Measurements from ENCODE around the gene PCDH9. TPM values are rescaled to one million over a fixed set of nuclear protein-coding genes. Genes with fewer than 3 reads are reported as not detected.

PCDH9 gene
- total and polyA plus RNA-seq, 10 of the 15 experiments (the other 5 are each of a cell fraction or from before 2014, with no cell fraction given) = 0.02 to 2.3 (median 0.05) TPM; not detected in 1

GRCh38 chr13:66778461-66778860 lies 451.7 kb downstream of the PCDH9 start:
- Histone ChIP-seq H3K9me3 (replicated peaks; ENCODE audit: control insufficient read depth, insufficient read depth, low read length) (no peaks in the 10 kb centered on the region), H3K27ac (ENCODE audit: control insufficient read depth, insufficient read depth) (no peak overlapping the region), H3K79me2 (ENCODE audit: control insufficient read depth, insufficient read depth, low read length) (no peaks in the 10 kb centered on the region), H3K4me1 (ENCODE audit: control insufficient read depth, insufficient read depth, low read length) (no peaks in the 10 kb centered on the region), H3K27me3 (replicated peaks in 1 of 2; ENCODE audit: control insufficient read depth in 2 of 2, insufficient read depth in 2 of 2, low read length in 1 of 2) (no peaks in the 10 kb centered on the region), H3K4me3 (no peak overlapping the region), H4K20me1 (ENCODE audit: control insufficient read depth, insufficient read depth) (no peaks in the 10 kb centered on the region), H3K9ac (ENCODE audit: control insufficient read depth, insufficient read depth, low read length) (no peak overlapping the region), H3K36me3 (ENCODE audit: control insufficient read depth in 2 of 2, insufficient read depth in 2 of 2, low read length in 1 of 2) (no peaks in the 10 kb centered on the region), H3K4me2 (ENCODE audit: control insufficient read depth, insufficient read depth) (no peak overlapping the region), H2AFZ (ENCODE audit: control insufficient read depth, low read depth, low read length) (no peak overlapping the region)
- ChIA-PET RAD21 (ENCODE audit: unreplicated experiment) (no interaction called here), POLR2A (no interaction called here), CTCF (no interaction called here), SMC1A (ENCODE audit: uncharacterized antibody, unreplicated experiment) (no interaction called here)
- no peak for ATAC-seq
- in situ Hi-C loops (cut with MboI) (no loop called here), intact Hi-C loops (cut with micrococcal nuclease; ENCODE audit: unreplicated experiment) (no loop called here)
- WGBS (ENCODE audit: insufficient coverage, insufficient replicate concordance, low lambda C conversion rate, missing lambda C conversion rate) = 46% methylated on average over 1 of the region's 1 CpG
- no peak for FAIRE-seq
- no peak for DNase-seq (ENCODE audit: low read depth, low spot score)
- no peak for TF ChIP-seq SUZ12 (IDR thresholded peaks at IDR 0.05; ENCODE audit: unreplicated experiment)
- no peak for TF ChIP-seq ZBTB33 (IDR thresholded peaks at IDR 0.05)
- no peak for TF ChIP-seq RAD51 (IDR thresholded peaks at IDR 0.05)
- no peak for TF ChIP-seq SUPT20H (IDR thresholded peaks at IDR 0.05; ENCODE audit: borderline replicate concordance, control insufficient read depth, low read depth, low read length)
- no peak for TF ChIP-seq POLR2AphosphoS2 (IDR thresholded peaks at IDR 0.05; ENCODE audit: low read depth, low read length)
- no peak for TF ChIP-seq EED (IDR thresholded peaks at IDR 0.05; ENCODE audit: low read depth)
- TF ChIP-seq IRF3 (IDR thresholded peaks at IDR 0.05) = no peak
- no peak for TF ChIP-seq CTCF (IDR thresholded peaks at IDR 0.05 in 2 of 3, conservative IDR thresholded peaks at IDR 0.05 in 1 of 3; ENCODE audit: control insufficient read depth in 2 of 3, extremely low read depth in 1 of 3, insufficient read depth in 1 of 3, low read depth in 3 of 3, low read length in 3 of 3)
- TF ChIP-seq ELK1 (IDR thresholded peaks at IDR 0.05; ENCODE audit: low read depth, low read length) = no peak
- BruUV-seq (replicated peaks) = no TSS peak
